ENCODE data around the gene GNG14.

GRCh38 chr19:12730064-12730463, 42.3 kb downstream of the GNG14 start:
- TF ChIP-seq CTCF (IDR thresholded peaks at IDR 0.05) (no peak), POLR2A (IDR thresholded peaks at IDR 0.05; ENCODE audit: low read depth) (no peak), POLR2AphosphoS5 (IDR thresholded peaks at IDR 0.05) (no peak), EP300 (IDR thresholded peaks at IDR 0.05) (no peak)

Measured in esophagus muscularis mucosa (tissue), 4 donors.